Heart right ventricle (tissue), 16 donors: ENCODE measurements around the gene TRIM54. TPM values are rescaled to one million over a fixed set of nuclear protein-coding genes. Genes with fewer than 3 reads are reported as not detected.

Experiments
- ATAC-seq, 8 donors: fragments of 200-7000 bp; cut with Tn5 transposase; one replicate each; pipeline ENCODE4 v1.9.1; 2020; ENCODE audit warnings: mild to moderate bottlenecking in 8 of 8, moderate library complexity in 8 of 8, moderate number of reproducible peaks in 1 of 8
- DNase-seq, 2 donors: peaks; one replicate each; pipeline ENCODE4 v3.0.0-alpha.2; 2020
- H3K27ac ChIP-seq, 10 donors: fragments of 200-600 bp; sonication (generic) in 2 of 10; one replicate each; pipeline versions ENCODE4 v1.5.0 to v1.8.0; 2020 to 2022; ENCODE audit warnings: mild to moderate bottlenecking in 3 of 10
- H3K27me3 ChIP-seq, 7 donors: fragments of 200-600 bp; one replicate each; pipeline ENCODE4 v1.8.0; 2021 to 2022; ENCODE audit warnings: mild to moderate bottlenecking in 2 of 7
- H3K36me3 ChIP-seq, 9 donors: fragments of 200-600 bp; sonication (generic) in 1 of 9; one replicate each; pipeline versions ENCODE4 v1.5.0 to v1.8.0; 2020 to 2022; ENCODE audit warnings: mild to moderate bottlenecking in 2 of 9
- H3K4me1 ChIP-seq, 9 donors: fragments of 200-600 bp; sonication (generic) in 1 of 9; one replicate each; pipeline versions ENCODE4 v1.5.0 to v1.8.0; 2020 to 2022; ENCODE audit warnings: mild to moderate bottlenecking in 4 of 9
- H3K4me3 ChIP-seq, 10 donors: fragments of 200-600 bp; sonication (generic) in 2 of 10; one replicate each; pipeline versions ENCODE4 v1.5.0 to v1.8.0; 2020 to 2022; ENCODE audit warnings: mild to moderate bottlenecking in 7 of 10, moderate library complexity in 2 of 10
- H3K9me3 ChIP-seq, 11 donors: fragments of 200-600 bp in 10 of 11; sonication (generic) in 2 of 11; one replicate each; pipeline versions ENCODE4 v1.5.0 to v1.8.0; 2013 to 2022; ENCODE audit warnings: mild to moderate bottlenecking in 2 of 11, control low read depth in 1 of 11, moderate library complexity in 1 of 11
- WGBS, 2 donors: extraction: QIAGEN DNeasy Blood & Tissue Kit; methylation state at CpG; one replicate each; pipeline ENCODE4 v1.1.7; 2013; ENCODE audit warnings: inconsistent platforms in 1 of 2; 5-methylcytosine and 5-hydroxymethylcytosine counted together
- intact Hi-C, 10 donors: fragments of 100-400 bp; cut with DNase I; formaldehyde crosslinking; loops; one replicate each; pipeline versions ENCODE4 v1.11.1 to v1.14.2; 2022
- polyA plus RNA-seq, 2 donors: library from polyadenylated mRNA; stranded (reverse); fragments of 200-250 nt; gene quantifications; one replicate each; pipeline ENCODE4 v1.2.3, GENCODE V29; 2013
- total RNA-seq, 10 donors: library from RNA; stranded (reverse); fragmentation: NEBNext Ultra II Directional in 3 of 10; extraction: Animal tissue kit (Norgen Biotek cat#: 25700) in 3 of 10; gene quantifications; one replicate each; pipeline versions ENCODE4 v1.2.1 to v1.2.4, GENCODE V29; 2021 to 2023
- TF ChIP-seq, protein P1 (sequence below), 9 donors: fragments of 200-600 bp; sonication (generic) in 2 of 9; IDR thresholded peaks; one replicate each; pipeline versions ENCODE4 v1.5.0 to v1.8.0; 2021 to 2022; ENCODE audit warnings: antibody characterized with exemption in 9 of 9, mild to moderate bottlenecking in 5 of 9, moderate library complexity in 1 of 9
- donor health status: Arrhythmogenic right ventricular cardiomyopathy.
- donor health status: ischemic (EF 13 %, LVEDD 7.1; RV severe dilation, severe dysfunction).
- donor health status: healthy with polysubstance abuse.
- donor health status: DM: no; HTN: yes; CAD: no.
- donor health status: DM: no; HTN: no; CAD: no.
- donor health status: ischemic (EF 25% LVEDD 6.9; RV normal size, moderate dysfunction).
- donor health status: ischemic (EF 25% LVEDD 5.7; RV mildly dilated, moderate dysfunction).
- donor health status: healthy.
- donor health status: DM: yes; HTN: yes; CAD: no.
- donor health status: Ischemic cardiomyopathy.
- donor health status: ischemic (EF 35%, LVEDD 5.7; RV mildly dilated, moderate dysfunction).
- donor health status: nonischemic (EF 11% LVEDD 7.7; RV severe dilation, severe dysfunction).
- donor health status: DM: yes; HTN: yes; CAD: no.
- donor health status: PGD.
- donor health status: ischemic (EF 29% LVEDD 5.4; RV normal size, mild dysfunction).
- donor health status: nonischemic (EF 23%, LVEDD 6.1; RV moderate dilation, normal function).

The TRIM54 gene
- total and polyA plus RNA-seq, 12 donors, result 131 to 568 (median 249) TPM

DNA sequence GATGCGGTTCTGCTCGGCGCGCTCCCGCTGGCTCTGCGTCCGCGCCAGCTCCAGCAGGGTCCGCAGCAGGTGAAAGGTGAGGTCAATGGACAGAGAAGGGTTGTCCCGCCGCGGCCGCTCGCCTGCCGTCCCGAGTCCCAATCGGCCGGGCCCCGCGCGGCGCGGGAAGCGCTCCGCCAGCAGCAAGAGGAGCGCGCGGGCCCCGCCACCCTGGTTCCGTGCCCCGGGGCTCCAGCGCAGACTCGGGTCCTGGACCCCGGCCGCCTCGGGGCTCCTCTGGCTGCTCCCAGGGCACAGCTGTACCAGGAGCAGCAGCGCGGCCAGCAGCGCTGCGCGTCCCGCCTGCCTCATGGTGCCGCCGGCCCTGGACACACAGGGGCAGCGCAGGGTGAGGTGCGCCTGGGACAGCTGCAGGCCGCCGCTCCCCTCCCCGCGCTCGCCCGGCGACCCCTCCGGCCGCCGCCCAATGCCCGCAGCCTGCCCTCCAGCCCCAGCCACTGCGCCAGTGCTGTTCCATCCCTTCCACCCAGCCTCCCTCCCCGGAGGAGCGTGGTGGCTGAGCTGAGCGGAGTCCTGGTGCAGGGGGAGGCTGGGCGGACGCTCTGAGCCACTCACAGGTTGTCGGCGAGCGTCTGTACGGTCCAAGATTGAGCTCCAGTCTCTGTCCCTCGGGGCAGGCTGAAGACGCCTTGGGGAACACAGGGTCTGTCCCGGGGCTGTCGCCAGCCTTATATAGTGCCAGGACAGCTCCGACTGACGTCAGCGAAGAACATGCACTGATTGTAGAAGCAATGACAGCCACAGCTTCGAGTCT, 25.5 kb downstream of the TRIM54 start:
- Histone ChIP-seq H3K27me3 (peaks cover 0 to 43% (median 38%) of the 10 kb centered on the region in 7 donors), H3K4me3 (no peak overlapping the region), H3K9me3 (no peaks in the 10 kb centered on the region), H3K36me3 (peaks cover 0 to 77% (median 6%) of the 10 kb centered on the region in 9 donors), H3K4me1 (peaks cover 6 to 37% (median 23%) of the 10 kb centered on the region in 9 donors), H3K27ac (peak overlapping the region in 1 of 10 donors; percentile 41)
- TF ChIP-seq, protein P1, sequence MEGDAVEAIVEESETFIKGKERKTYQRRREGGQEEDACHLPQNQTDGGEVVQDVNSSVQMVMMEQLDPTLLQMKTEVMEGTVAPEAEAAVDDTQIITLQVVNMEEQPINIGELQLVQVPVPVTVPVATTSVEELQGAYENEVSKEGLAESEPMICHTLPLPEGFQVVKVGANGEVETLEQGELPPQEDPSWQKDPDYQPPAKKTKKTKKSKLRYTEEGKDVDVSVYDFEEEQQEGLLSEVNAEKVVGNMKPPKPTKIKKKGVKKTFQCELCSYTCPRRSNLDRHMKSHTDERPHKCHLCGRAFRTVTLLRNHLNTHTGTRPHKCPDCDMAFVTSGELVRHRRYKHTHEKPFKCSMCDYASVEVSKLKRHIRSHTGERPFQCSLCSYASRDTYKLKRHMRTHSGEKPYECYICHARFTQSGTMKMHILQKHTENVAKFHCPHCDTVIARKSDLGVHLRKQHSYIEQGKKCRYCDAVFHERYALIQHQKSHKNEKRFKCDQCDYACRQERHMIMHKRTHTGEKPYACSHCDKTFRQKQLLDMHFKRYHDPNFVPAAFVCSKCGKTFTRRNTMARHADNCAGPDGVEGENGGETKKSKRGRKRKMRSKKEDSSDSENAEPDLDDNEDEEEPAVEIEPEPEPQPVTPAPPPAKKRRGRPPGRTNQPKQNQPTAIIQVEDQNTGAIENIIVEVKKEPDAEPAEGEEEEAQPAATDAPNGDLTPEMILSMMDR (IDR thresholded peaks at IDR 0.05), result no peak
- peak; percentile 3 to 29 (median 10) for ATAC-seq
- intact Hi-C loops, result loop anchor here in 4 of 10 donors (5.0 to 10.0 kb wide), 3 partner anchors 45 to 213 kb away; partner anchors contain the start of gene SLC30A3 (in 1 of the 4)
- DNase-seq, result peak in 1 of 2 donors; percentile 21
- 27 to 28% methylated on average over 73 to 75 of the region's 75 CpGs for WGBS, 2 donors

DNA sequence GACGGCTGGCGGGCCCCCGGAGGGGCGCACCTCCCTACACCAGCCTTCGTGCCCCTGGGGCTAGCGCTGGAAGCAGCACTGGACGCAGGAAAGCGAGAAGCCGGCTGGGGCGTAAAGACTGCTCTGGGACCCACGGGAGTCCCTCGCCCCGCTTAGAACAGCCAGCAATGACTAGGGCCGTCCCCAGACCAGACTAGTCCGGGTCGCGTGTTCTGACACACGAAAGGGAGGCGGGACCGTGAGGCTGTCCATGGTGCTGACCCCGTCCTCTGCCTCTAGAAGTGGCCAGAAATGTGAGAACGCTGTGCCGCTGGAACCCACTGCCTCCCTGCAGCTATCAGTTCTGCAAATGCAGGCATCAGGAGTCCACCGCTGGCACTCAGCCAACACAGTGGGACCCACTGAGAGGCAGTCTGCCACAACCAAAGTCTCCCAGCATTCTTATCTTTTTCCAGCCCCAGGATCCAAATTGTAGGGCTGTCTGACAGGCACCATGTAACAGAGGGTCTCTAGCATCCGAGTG, 26.2 kb downstream of the TRIM54 start, which contains the start of gene UCN:
TSS of gene UCN (minus strand) at position 87 of the 523 bp plus-strand sequence. CDS start 550 bp downstream, outside the sequence.
- Histone ChIP-seq H3K27ac (peak within 1 kb of the TSS in 1 of 10 donors; percentile 41), H3K9me3 (no peaks in the 10 kb centered on the region), H3K4me1 (peaks cover 6 to 30% (median 17%) of the 10 kb centered on the region in 9 donors), H3K36me3 (peaks cover 0 to 78% (median 6%) of the 10 kb centered on the region in 9 donors), H3K4me3 (no peak within 1 kb of the TSS), H3K27me3 (peaks cover 0 to 43% (median 38%) of the 10 kb centered on the region in 7 donors)
- ATAC-seq, result peak; percentile 20 to 60 (median 44)
- intact Hi-C loops, result loop anchor here in 4 of 10 donors (5.0 to 10.0 kb wide), 3 partner anchors 46 to 214 kb away; partner anchors contain the start of gene SLC30A3 (in 1 of the 4)
- TF ChIP-seq, protein P1 (IDR thresholded peaks at IDR 0.05), result no peak
- 30 to 34% methylated on average over 25 of the region's 25 CpGs for WGBS, 2 donors
- DNase-seq, result peak; percentile 44 to 59

DNA sequence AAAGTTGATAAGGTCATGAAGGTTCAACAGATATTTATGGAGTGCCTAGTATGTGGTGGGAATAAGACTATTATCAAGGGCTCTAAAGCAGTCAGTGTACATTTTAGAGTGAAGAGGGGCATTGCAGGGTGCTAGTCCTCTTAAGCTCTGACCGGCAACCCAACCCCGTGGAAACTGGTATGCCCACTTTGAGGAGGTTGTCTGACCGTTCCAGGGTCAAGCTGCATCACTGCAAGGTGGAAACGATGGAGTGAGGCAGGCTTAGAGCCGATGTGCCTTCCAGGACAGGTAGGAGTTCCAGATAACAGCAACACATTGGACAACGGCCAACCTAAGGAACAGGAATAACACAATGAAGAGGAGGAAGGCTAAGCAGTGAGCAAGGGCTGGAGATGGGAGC, 27.4 kb downstream of the TRIM54 start:
- intact Hi-C loops, result loop anchor here in 5 of 10 donors (5.0 to 10.0 kb wide), 4 partner anchors 47 to 465 kb away; partner anchors contain the start of genes DPYSL5 (in 1 of the 5) and SLC30A3 (in 1 of the 5)
- no peak overlapping the region for H3K27ac ChIP-seq
- no peaks in the 10 kb centered on the region for H3K9me3 ChIP-seq
- 69 to 80% methylated on average over 6 of the region's 6 CpGs for WGBS, 2 donors
- H3K4me1 ChIP-seq, result peaks cover 6 to 28% (median 17%) of the 10 kb centered on the region in 9 donors
- peaks cover 0 to 41% (median 38%) of the 10 kb centered on the region in 7 donors for H3K27me3 ChIP-seq
- ATAC-seq, result no peak
- TF ChIP-seq, protein P1 (IDR thresholded peaks at IDR 0.05), result no peak
- no peak for DNase-seq
- no peak overlapping the region for H3K4me3 ChIP-seq
- H3K36me3 ChIP-seq, result peaks cover 0 to 75% (median 6%) of the 10 kb centered on the region in 9 donors

DNA sequence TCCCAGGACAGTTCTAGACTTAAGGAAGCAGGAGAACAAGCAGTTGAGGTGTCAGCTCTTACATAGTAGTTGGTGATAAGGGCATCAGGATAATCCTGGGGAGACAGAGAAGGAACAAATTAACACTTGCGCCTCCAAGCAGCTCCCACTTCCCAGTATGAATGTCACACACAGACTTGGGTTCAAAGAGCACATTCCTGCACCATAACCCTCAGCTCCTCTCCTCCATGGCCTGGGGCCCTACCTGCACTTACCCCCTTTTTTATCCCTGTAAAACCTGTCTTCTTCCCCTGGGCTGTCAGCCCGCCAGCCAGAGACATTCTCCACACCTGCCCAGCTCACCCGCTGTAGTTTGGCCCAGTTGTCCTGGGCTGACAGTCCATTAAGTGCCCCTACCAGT, 29.9 kb downstream of the TRIM54 start:
- H3K36me3 ChIP-seq, result peaks cover 0 to 76% (median 0%) of the 10 kb centered on the region in 9 donors
- no peaks in the 10 kb centered on the region for H3K9me3 ChIP-seq
- H3K4me3 ChIP-seq, result no peak overlapping the region
- 93 to 100% methylated on average over 3 of the region's 3 CpGs for WGBS, 2 donors
- TF ChIP-seq, protein P1 (IDR thresholded peaks at IDR 0.05), result no peak
- peaks cover 0 to 20% (median 15%) of the 10 kb centered on the region in 7 donors for H3K27me3 ChIP-seq
- DNase-seq (no peak), ATAC-seq (no peak)
- peaks cover under 1 to 22% (median 9%) of the 10 kb centered on the region in 9 donors for H3K4me1 ChIP-seq
- H3K27ac ChIP-seq, result no peak overlapping the region
- intact Hi-C loops, result loop anchor here in 1 of 10 donors (10.0 kb wide), 1 partner anchor 467 kb away; the partner anchor contains the start of gene DPYSL5
